Memory B cell (primary cell): ENCODE data around the gene CAMTA1.

Experiments used
- ATAC-seq: fragments of 150-1000 bp; cut with Tn5 transposase; 2 replicates; pipeline ENCODE4 v1.10.0; 2021; ENCODE audit warnings: low read depth, mild to moderate bottlenecking, moderate library complexity
- DNase-seq, 2 donors: peaks; one replicate each; pipeline ENCODE4 v3.0.0; 2022; ENCODE audit warnings: low spot score in 2 of 2
- H3K27ac Mint-ChIP-seq: one replicate; pipeline ENCODE4 v1.8.0; 2022; ENCODE audit warnings: mild to moderate bottlenecking, moderate library complexity, mixed read lengths
- H3K27me3 Mint-ChIP-seq: one replicate; pipeline ENCODE4 v1.8.0; 2022; ENCODE audit warnings: mixed read lengths
- H3K36me3 Mint-ChIP-seq: one replicate; pipeline ENCODE4 v1.8.0; 2022; ENCODE audit warnings: mild to moderate bottlenecking, mixed read lengths
- H3K4me1 Mint-ChIP-seq: one replicate; pipeline ENCODE4 v1.8.0; 2022; ENCODE audit warnings: mixed read lengths
- H3K4me3 Mint-ChIP-seq: one replicate; pipeline ENCODE4 v1.8.0; 2022; ENCODE audit warnings: mild to moderate bottlenecking, moderate library complexity, mixed read lengths
- H3K9me3 Mint-ChIP-seq: one replicate; pipeline ENCODE4 v1.8.0; 2022; ENCODE audit warnings: mixed read lengths

Gene CAMTA1

GRCh38 chr1:7358425-7358824 is 573.2 kb downstream of the CAMTA1 start:
- Mint-ChIP-seq H3K27ac (no peak overlapping the region), H3K4me3 (no peak overlapping the region), H3K9me3 (no peaks in the 10 kb centered on the region), H3K4me1 (no peaks in the 10 kb centered on the region), H3K27me3 (no peaks in the 10 kb centered on the region), H3K36me3 (no peaks in the 10 kb centered on the region)
- ATAC-seq: no peak
- no peak for DNase-seq

- ATAC-seq (no peak), DNase-seq (no peak)
- H3K4me3 Mint-ChIP-seq: no peak overlapping the region
- H3K27ac Mint-ChIP-seq: no peak overlapping the region
- H3K36me3 Mint-ChIP-seq: no peaks in the 10 kb centered on the region
- H3K9me3 Mint-ChIP-seq: no peaks in the 10 kb centered on the region
- H3K27me3 Mint-ChIP-seq: no peaks in the 10 kb centered on the region
- no peaks in the 10 kb centered on the region for H3K4me1 Mint-ChIP-seq
These were observed 575.3 kb downstream of the CAMTA1 start for GRCh38 chr1:7360526-7360925.

GRCh38 chr1:7362947-7363346 is 577.7 kb downstream of the CAMTA1 start:
- H3K27me3 Mint-ChIP-seq: no peaks in the 10 kb centered on the region
- no peak for DNase-seq
- H3K27ac Mint-ChIP-seq: no peak overlapping the region

GRCh38 chr1:7363450-7363849 is 578.2 kb downstream of the CAMTA1 start:
- Mint-ChIP-seq H3K9me3 (no peaks in the 10 kb centered on the region), H3K4me1 (no peaks in the 10 kb centered on the region), H3K36me3 (no peaks in the 10 kb centered on the region), H3K27ac (no peak overlapping the region), H3K27me3 (no peaks in the 10 kb centered on the region), H3K4me3 (no peak overlapping the region)
- ATAC-seq (no peak), DNase-seq (no peak)

More at GRCh38 chr1:7362947-7363346, 577.7 kb downstream of the CAMTA1 start:
- Mint-ChIP-seq H3K4me3 (no peak overlapping the region), H3K4me1 (no peaks in the 10 kb centered on the region), H3K36me3 (no peaks in the 10 kb centered on the region), H3K9me3 (no peaks in the 10 kb centered on the region)
- ATAC-seq: no peak

GRCh38 chr1:7365706-7366105 is 580.5 kb downstream of the CAMTA1 start:
- Mint-ChIP-seq H3K27me3 (no peaks in the 10 kb centered on the region), H3K4me1 (no peaks in the 10 kb centered on the region), H3K36me3 (no peaks in the 10 kb centered on the region), H3K9me3 (no peaks in the 10 kb centered on the region), H3K4me3 (no peak overlapping the region), H3K27ac (no peak overlapping the region)
- ATAC-seq: no peak
- DNase-seq: no peak

GRCh38 chr1:7366286-7366954 is 581.2 kb downstream of the CAMTA1 start:
- no peaks in the 10 kb centered on the region for H3K4me1 Mint-ChIP-seq
- H3K4me3 Mint-ChIP-seq: no peak overlapping the region
- no peaks in the 10 kb centered on the region for H3K27me3 Mint-ChIP-seq
- no peaks in the 10 kb centered on the region for H3K36me3 Mint-ChIP-seq
- DNase-seq (no peak), ATAC-seq (no peak)
- H3K27ac Mint-ChIP-seq: no peak overlapping the region
- no peaks in the 10 kb centered on the region for H3K9me3 Mint-ChIP-seq

- ATAC-seq (no peak), DNase-seq (no peak)
- Mint-ChIP-seq H3K36me3 (no peaks in the 10 kb centered on the region), H3K4me3 (no peak overlapping the region), H3K9me3 (no peaks in the 10 kb centered on the region), H3K27me3 (no peaks in the 10 kb centered on the region), H3K4me1 (no peaks in the 10 kb centered on the region), H3K27ac (no peak overlapping the region)
These were observed 581.9 kb downstream of the CAMTA1 start for GRCh38 chr1:7366955-7367665.

GRCh38 chr1:7369866-7370265 is 584.6 kb downstream of the CAMTA1 start:
- H3K27me3 Mint-ChIP-seq: peaks cover 3% of the 10 kb centered on the region
- H3K9me3 Mint-ChIP-seq: no peaks in the 10 kb centered on the region
- no peak overlapping the region for H3K27ac Mint-ChIP-seq
- ATAC-seq: no peak
- no peaks in the 10 kb centered on the region for H3K36me3 Mint-ChIP-seq
- no peak overlapping the region for H3K4me3 Mint-ChIP-seq
- no peak for DNase-seq
- no peaks in the 10 kb centered on the region for H3K4me1 Mint-ChIP-seq

GRCh38 chr1:7371926-7372325 is 586.7 kb downstream of the CAMTA1 start:
- peaks cover 3% of the 10 kb centered on the region for H3K27me3 Mint-ChIP-seq
- no peak overlapping the region for H3K4me3 Mint-ChIP-seq
- no peak overlapping the region for H3K27ac Mint-ChIP-seq
- no peaks in the 10 kb centered on the region for H3K36me3 Mint-ChIP-seq
- no peaks in the 10 kb centered on the region for H3K4me1 Mint-ChIP-seq
- no peak for ATAC-seq
- no peaks in the 10 kb centered on the region for H3K9me3 Mint-ChIP-seq
- no peak for DNase-seq

- ATAC-seq (no peak), DNase-seq (no peak)
- Mint-ChIP-seq H3K4me3 (no peak overlapping the region), H3K9me3 (no peaks in the 10 kb centered on the region), H3K27ac (no peak overlapping the region), H3K4me1 (no peaks in the 10 kb centered on the region), H3K36me3 (no peaks in the 10 kb centered on the region), H3K27me3 (peaks cover 3% of the 10 kb centered on the region)
These were observed 587.3 kb downstream of the CAMTA1 start for GRCh38 chr1:7372477-7373120.

- Mint-ChIP-seq H3K4me1 (no peaks in the 10 kb centered on the region), H3K27ac (no peak overlapping the region), H3K4me3 (no peak overlapping the region), H3K36me3 (no peaks in the 10 kb centered on the region), H3K9me3 (no peaks in the 10 kb centered on the region), H3K27me3 (peaks cover 6% of the 10 kb centered on the region)
- DNase-seq: no peak
- ATAC-seq: no peak
These were observed 588.0 kb downstream of the CAMTA1 start for GRCh38 chr1:7373251-7373650.

GRCh38 chr1:7373876-7374562 is 588.8 kb downstream of the CAMTA1 start:
- DNase-seq: no peak
- H3K4me3 Mint-ChIP-seq: no peak overlapping the region
- ATAC-seq: no peak
- no peaks in the 10 kb centered on the region for H3K4me1 Mint-ChIP-seq
- H3K9me3 Mint-ChIP-seq: no peaks in the 10 kb centered on the region
- H3K27me3 Mint-ChIP-seq: peaks cover 6% of the 10 kb centered on the region
- no peak overlapping the region for H3K27ac Mint-ChIP-seq
- H3K36me3 Mint-ChIP-seq: no peaks in the 10 kb centered on the region

GRCh38 chr1:7374563-7375160 is 589.4 kb downstream of the CAMTA1 start:
- H3K27ac Mint-ChIP-seq: no peak overlapping the region
- H3K4me1 Mint-ChIP-seq: no peaks in the 10 kb centered on the region
- H3K4me3 Mint-ChIP-seq: no peak overlapping the region
- DNase-seq (no peak), ATAC-seq (no peak)
- H3K36me3 Mint-ChIP-seq: no peaks in the 10 kb centered on the region
- peaks cover under 1% of the 10 kb centered on the region for H3K9me3 Mint-ChIP-seq
- peaks cover 7% of the 10 kb centered on the region for H3K27me3 Mint-ChIP-seq

GRCh38 chr1:7375329-7375728 is 590.1 kb downstream of the CAMTA1 start:
- H3K27ac Mint-ChIP-seq: no peak overlapping the region
- H3K4me1 Mint-ChIP-seq: no peaks in the 10 kb centered on the region
- ATAC-seq: no peak
- H3K9me3 Mint-ChIP-seq: peaks cover 1% of the 10 kb centered on the region
- DNase-seq: no peak
- no peak overlapping the region for H3K4me3 Mint-ChIP-seq
- no peaks in the 10 kb centered on the region for H3K36me3 Mint-ChIP-seq
- H3K27me3 Mint-ChIP-seq: peaks cover 8% of the 10 kb centered on the region
